ENCODE results near the gene NRDE2.
"Not testable (repeated sequence)": the region's sequence is repeated elsewhere in the genome, so short reads cannot be mapped to it uniquely, and the experiment has no call there.

NRDE2 gene

GRCh38 chr14:90342327-90342726, 10.6 kb upstream of the NRDE2 start:
- no peak for DNase-seq (ENCODE audit: low read depth in 1 of 2, low spot score in 1 of 2)

GRCh38 chr14:90341784-90342183, 10.0 kb upstream of the NRDE2 start:
- DNase-seq (ENCODE audit: low read depth in 1 of 2, low spot score in 1 of 2), result no peak

GRCh38 chr14:90341232-90341631, 9.5 kb upstream of the NRDE2 start:
- DNase-seq (ENCODE audit: low read depth in 1 of 2, low spot score in 1 of 2), result not testable (repeated sequence)

- DNase-seq (ENCODE audit: low read depth in 1 of 2, low spot score in 1 of 2), result no peak
Measured at GRCh38 chr14:90336985-90337384, 5.2 kb upstream of the NRDE2 start.

- no peak for DNase-seq (ENCODE audit: low read depth in 1 of 2, low spot score in 1 of 2)
Measured at GRCh38 chr14:90336401-90336800, 4.7 kb upstream of the NRDE2 start.

GRCh38 chr14:90332271-90332584, 487 bp upstream of the NRDE2 start:
- DNase-seq (ENCODE audit: low read depth in 1 of 2, low spot score in 1 of 2), result no peak

- DNase-seq (ENCODE audit: low read depth in 1 of 2, low spot score in 1 of 2), result no peak
Measured at GRCh38 chr14:90330203-90331196, 1.2 kb downstream of the NRDE2 start.

GRCh38 chr14:90321891-90322290, 9.8 kb downstream of the NRDE2 start:
- DNase-seq (ENCODE audit: low read depth in 1 of 2, low spot score in 1 of 2), result no peak

- no peak for DNase-seq (ENCODE audit: low read depth in 1 of 2, low spot score in 1 of 2)
Measured at GRCh38 chr14:90319634-90320541, 11.9 kb downstream of the NRDE2 start.

GRCh38 chr14:90319173-90319572, 12.6 kb downstream of the NRDE2 start:
- DNase-seq (ENCODE audit: low read depth in 1 of 2, low spot score in 1 of 2), result no peak

GRCh38 chr14:90318016-90318415, 13.7 kb downstream of the NRDE2 start:
- DNase-seq (ENCODE audit: low read depth in 1 of 2, low spot score in 1 of 2), result no peak

GRCh38 chr14:90317286-90317685, 14.5 kb downstream of the NRDE2 start:
- DNase-seq (ENCODE audit: low read depth in 1 of 2, low spot score in 1 of 2), result no peak

GRCh38 chr14:90308561-90308960, 23.2 kb downstream of the NRDE2 start:
- DNase-seq (ENCODE audit: low read depth in 1 of 2, low spot score in 1 of 2), result no peak

GRCh38 chr14:90305176-90305601, 26.6 kb downstream of the NRDE2 start:
- DNase-seq (ENCODE audit: low read depth in 1 of 2, low spot score in 1 of 2), result no peak

GRCh38 chr14:90304502-90304901, 27.2 kb downstream of the NRDE2 start:
- DNase-seq (ENCODE audit: low read depth in 1 of 2, low spot score in 1 of 2), result no peak

- DNase-seq (ENCODE audit: low read depth in 1 of 2, low spot score in 1 of 2), result no peak
Measured at GRCh38 chr14:90303473-90303872, 28.3 kb downstream of the NRDE2 start.

- DNase-seq (ENCODE audit: low read depth in 1 of 2, low spot score in 1 of 2), result no peak
Measured at GRCh38 chr14:90302529-90303303, 29.0 kb downstream of the NRDE2 start.

GRCh38 chr14:90301668-90302090, 30.1 kb downstream of the NRDE2 start:
- no peak for DNase-seq (ENCODE audit: low read depth in 1 of 2, low spot score in 1 of 2)

- no peak for DNase-seq (ENCODE audit: low read depth in 1 of 2, low spot score in 1 of 2)
Measured at GRCh38 chr14:90301122-90301521, 30.6 kb downstream of the NRDE2 start.

GRCh38 chr14:90300611-90301047, 31.1 kb downstream of the NRDE2 start:
- DNase-seq (ENCODE audit: low read depth in 1 of 2, low spot score in 1 of 2), result no peak

GRCh38 chr14:90299408-90299807, 32.3 kb downstream of the NRDE2 start:
- no peak for DNase-seq (ENCODE audit: low read depth in 1 of 2, low spot score in 1 of 2)
